PC-3 (cell line): ENCODE results near the gene FAM53B. TPM values are rescaled to one million over a fixed set of nuclear protein-coding genes. Genes with fewer than 3 reads are reported as not detected.

Experiments
- ATAC-seq: fragments of 200-7000 bp; cut with Tn5 transposase; 2 replicates; pipeline ENCODE4 v1.9.1; 2020; ENCODE audit warnings: mild to moderate bottlenecking, moderate library complexity
- BruUV-seq: library from RNA; stranded (reverse); fragments of 400-500 nt; replicated peaks from 2 replicates; lab custom pipeline; 2021; lab: Mats Ljungman, UMichigan
- CTCF ChIA-PET: fragments of 300-600 bp; sonication (Branson Sonifier 250); formaldehyde crosslinking; loops from one replicate; lab custom pipeline; 2022; ENCODE audit warnings: antibody characterized with exemption; lab: Charles Lee
- POLR2A ChIA-PET: fragments of 300-600 bp; sonication (Branson Sonifier 250); formaldehyde crosslinking; loops from one replicate; lab custom pipeline; 2022; ENCODE audit warnings: antibody characterized with exemption; ENCODE audit not compliant: unreplicated experiment; lab: Charles Lee
- DNase-seq: peaks from one replicate; pipeline ENCODE4 v3.0.0-alpha.2; 2015
- H2AFZ ChIP-seq: fragments of 300-600 bp; sonication (generic); 2 replicates; pipeline ENCODE4 v1.6.0; 2016; ENCODE audit warnings: antibody characterized with exemption, low read length
- H3F3A ChIP-seq: fragments of 300-600 bp; sonication (generic); one replicate; pipeline ENCODE4 v1.6.0; 2017; ENCODE audit warnings: antibody characterized with exemption, low read length, control low read depth, mild to moderate bottlenecking; ENCODE audit not compliant: unreplicated experiment
- H3K27ac ChIP-seq: fragments of 300-600 bp; sonication (generic); 2 replicates; pipeline ENCODE4 v1.5.1; 2016; ENCODE audit warnings: mild to moderate bottlenecking, low read length
- H3K27me3 ChIP-seq: fragments of 300-600 bp; sonication (generic); 2 replicates; pipeline ENCODE4 v1.6.1; 2016; ENCODE audit warnings: low read length, mixed read lengths
- H3K36me3 ChIP-seq: fragments of 300-600 bp; sonication (generic); 2 replicates; pipeline ENCODE4 v1.6.1; 2016; ENCODE audit warnings: low read depth, mixed run types, low read length, mixed read lengths
- H3K4me1 ChIP-seq: fragments of 300-600 bp; sonication (generic); 2 replicates; pipeline ENCODE4 v1.5.1; 2016; ENCODE audit warnings: low read length; ENCODE audit not compliant: insufficient read depth
- H3K4me2 ChIP-seq: fragments of 300-600 bp; sonication (generic); 2 replicates; pipeline ENCODE4 v1.6.0; 2016; ENCODE audit warnings: low read length
- H3K4me3 ChIP-seq: fragments of 300-600 bp; sonication (generic); 2 replicates; pipeline ENCODE4 v1.5.1; 2016; ENCODE audit warnings: mild to moderate bottlenecking, low read length, mixed read lengths
- H3K79me2 ChIP-seq: fragments of 300-600 bp; sonication (generic); 2 replicates; pipeline ENCODE4 v1.6.1; 2017; ENCODE audit warnings: low read length, mixed read lengths
- H3K9ac ChIP-seq: fragments of 300-600 bp; sonication (generic); 2 replicates; pipeline ENCODE4 v1.6.0; 2016; ENCODE audit warnings: mild to moderate bottlenecking, low read length
- H3K9me2 ChIP-seq: fragments of 300-600 bp; sonication (generic); replicated peaks from 2 replicates; pipeline ENCODE4 v1.6.1; 2016; ENCODE audit warnings: mixed run types, low read length, mixed read lengths
- H3K9me3 ChIP-seq: fragments of 300-600 bp; sonication (generic); 2 replicates; pipeline ENCODE4 v1.6.1; 2016; ENCODE audit warnings: low read length, mixed read lengths
- H4K20me1 ChIP-seq: fragments of 300-600 bp; sonication (generic); 2 replicates; pipeline ENCODE4 v1.6.1; 2016; ENCODE audit warnings: low read length, mixed read lengths
- CTCF ChIP-seq: fragments of 300-600 bp; sonication (generic); conservative IDR thresholded peaks from 2 replicates; pipeline ENCODE4 v1.5.1; 2017; ENCODE audit warnings: antibody characterized with exemption, low read depth, mild to moderate bottlenecking, low read length
- EZH2 ChIP-seq: fragments of 300-600 bp; sonication (generic); IDR thresholded peaks from one replicate; pipeline ENCODE4 v1.6.1; 2017; ENCODE audit warnings: antibody characterized with exemption, mild to moderate bottlenecking, low read length; ENCODE audit not compliant: unreplicated experiment
- EZH2phosphoT487 ChIP-seq: fragments of 300-600 bp; sonication (generic); IDR thresholded peaks from 2 replicates; pipeline ENCODE4 v1.6.1; 2018; ENCODE audit warnings: mild to moderate bottlenecking, antibody characterized with exemption, low read length, borderline replicate concordance
- intact Hi-C: fragments of 100-400 bp; cut with micrococcal nuclease; formaldehyde crosslinking; loops from 2 replicates; pipeline ENCODE4 v1.9.0; 2023
- total RNA-seq: library from RNA; depleted of rRNA; stranded (reverse); fragments of >200 nt; gene quantifications from 2 replicates; pipeline ENCODE4 v1.2.3, GENCODE V29; 2014

Gene FAM53B
- total RNA-seq, 1 experiment from 2014 or later, result 19.4 TPM

- no peak for ATAC-seq
- intact Hi-C loops, result no loop called here
- no peak overlapping the region for H3K9ac ChIP-seq
- BruUV-seq, result no TSS peak
- no peak overlapping the region for H3K4me3 ChIP-seq
- no peaks in the 10 kb centered on the region for H3K9me3 ChIP-seq
- H3K79me2 ChIP-seq, result no peaks in the 10 kb centered on the region
- H3K36me3 ChIP-seq, result no peaks in the 10 kb centered on the region
- H3K27me3 ChIP-seq, result no peaks in the 10 kb centered on the region
- no peak overlapping the region for H2AFZ ChIP-seq
- H4K20me1 ChIP-seq, result no peaks in the 10 kb centered on the region
- H3K27ac ChIP-seq, result no peak overlapping the region
- no peak for TF ChIP-seq EZH2
- TF ChIP-seq CTCF, result no peak
- TF ChIP-seq EZH2phosphoT487, result no peak
- H3K4me1 ChIP-seq, result no peaks in the 10 kb centered on the region
- no peak overlapping the region for H3K4me2 ChIP-seq
- CTCF ChIA-PET, result no interaction called here
- H3K9me2 ChIP-seq, result no peaks in the 10 kb centered on the region
- H3F3A ChIP-seq, result no peaks in the 10 kb centered on the region
- DNase-seq, result no peak
- POLR2A ChIA-PET, result no interaction called here
Measured at GRCh38 chr10:124641282-124642087, 102.7 kb downstream of the FAM53B start.

DNA sequence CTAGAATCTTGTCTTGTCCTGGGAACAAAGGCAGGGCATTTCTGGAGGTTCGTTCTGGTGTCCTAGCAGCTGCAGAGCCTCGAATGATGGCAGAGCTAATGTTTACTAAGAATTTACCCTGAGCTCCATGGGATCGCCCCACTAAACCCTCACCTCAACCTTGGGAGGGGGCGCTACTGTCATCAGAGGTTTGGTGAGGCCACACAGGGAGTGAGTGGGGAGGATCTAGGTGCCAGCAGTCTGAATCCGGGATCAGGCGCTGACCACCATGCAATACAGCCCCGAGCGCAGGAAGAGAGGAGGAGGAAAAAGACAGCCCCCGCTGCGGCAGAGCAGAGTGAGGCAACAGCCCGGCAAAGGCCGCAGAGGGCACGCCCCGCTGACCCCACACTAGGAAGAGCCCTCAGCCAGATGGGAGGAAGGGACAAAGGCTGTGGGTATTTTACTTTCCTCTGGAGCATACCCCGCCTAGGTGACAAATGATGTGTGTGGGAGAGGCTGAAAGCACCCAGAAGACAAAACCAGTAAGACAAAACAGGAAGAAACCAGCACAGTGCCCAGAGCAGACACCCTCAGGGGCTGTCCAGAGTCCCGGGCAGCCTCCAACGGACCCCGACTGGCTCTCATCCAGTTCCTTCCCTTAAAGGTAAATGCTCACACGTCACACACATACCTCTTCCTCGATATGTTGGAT is 103.5 kb downstream of the FAM53B start:
- Histone ChIP-seq H3K9ac (no peak overlapping the region), H4K20me1 (no peaks in the 10 kb centered on the region), H3K79me2 (no peaks in the 10 kb centered on the region), H3K4me3 (no peak overlapping the region), H3K36me3 (no peaks in the 10 kb centered on the region), H3K4me1 (no peaks in the 10 kb centered on the region), H2AFZ (no peak overlapping the region), H3K27me3 (no peaks in the 10 kb centered on the region), H3K9me3 (no peaks in the 10 kb centered on the region), H3K4me2 (no peak overlapping the region), H3F3A (no peaks in the 10 kb centered on the region), H3K9me2 (no peaks in the 10 kb centered on the region), H3K27ac (no peak overlapping the region)
- BruUV-seq, result no TSS peak
- DNase-seq, result no peak
- no peak for TF ChIP-seq EZH2
- TF ChIP-seq EZH2phosphoT487, result no peak
- no peak for TF ChIP-seq CTCF
- ChIA-PET POLR2A (no interaction called here), CTCF (no interaction called here)
- no peak for ATAC-seq
- intact Hi-C loops, result no loop called here

DNA sequence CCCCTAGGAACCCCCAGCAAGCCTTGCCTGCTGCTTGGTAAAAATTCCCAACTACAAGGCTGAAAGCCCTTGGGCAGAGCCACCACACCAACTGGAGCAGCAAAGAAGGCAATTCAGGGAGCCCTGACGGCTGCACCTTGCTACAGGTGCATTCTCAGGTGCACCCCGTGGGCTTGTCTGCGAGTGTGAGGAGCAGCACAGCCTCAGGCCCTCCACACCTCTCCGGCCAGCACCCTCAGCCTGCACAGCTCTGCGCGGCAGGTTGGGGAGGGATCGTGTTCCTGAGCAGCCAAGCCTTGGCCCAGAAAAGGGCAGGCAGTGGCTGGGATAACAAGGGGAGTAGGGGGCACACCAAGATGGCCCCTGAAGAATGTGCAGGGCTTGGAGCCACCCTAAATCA is 104.1 kb downstream of the FAM53B start:
- Histone ChIP-seq H3K4me2 (no peak overlapping the region), H3K9me2 (no peaks in the 10 kb centered on the region)
- CTCF ChIA-PET, result no interaction called here

More for the DNA sequence above, 104.1 kb downstream of the FAM53B start:
- Histone ChIP-seq H4K20me1 (no peaks in the 10 kb centered on the region), H3K36me3 (no peaks in the 10 kb centered on the region), H3F3A (no peaks in the 10 kb centered on the region), H3K27ac (no peak overlapping the region), H3K79me2 (no peaks in the 10 kb centered on the region), H3K4me1 (no peaks in the 10 kb centered on the region), H3K4me3 (no peak overlapping the region), H3K9ac (no peak overlapping the region), H3K9me3 (no peaks in the 10 kb centered on the region), H2AFZ (no peak overlapping the region), H3K27me3 (no peaks in the 10 kb centered on the region)
- BruUV-seq, result no TSS peak
- POLR2A ChIA-PET, result no interaction called here
- no peak for DNase-seq
- ATAC-seq, result no peak
- intact Hi-C loops, result no loop called here
- TF ChIP-seq CTCF (no peak), EZH2phosphoT487 (no peak), EZH2 (no peak)
